Measurements from ENCODE around the gene CHCHD6.

CHCHD6 gene, protein sequence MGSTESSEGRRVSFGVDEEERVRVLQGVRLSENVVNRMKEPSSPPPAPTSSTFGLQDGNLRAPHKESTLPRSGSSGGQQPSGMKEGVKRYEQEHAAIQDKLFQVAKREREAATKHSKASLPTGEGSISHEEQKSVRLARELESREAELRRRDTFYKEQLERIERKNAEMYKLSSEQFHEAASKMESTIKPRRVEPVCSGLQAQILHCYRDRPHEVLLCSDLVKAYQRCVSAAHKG

DNA sequence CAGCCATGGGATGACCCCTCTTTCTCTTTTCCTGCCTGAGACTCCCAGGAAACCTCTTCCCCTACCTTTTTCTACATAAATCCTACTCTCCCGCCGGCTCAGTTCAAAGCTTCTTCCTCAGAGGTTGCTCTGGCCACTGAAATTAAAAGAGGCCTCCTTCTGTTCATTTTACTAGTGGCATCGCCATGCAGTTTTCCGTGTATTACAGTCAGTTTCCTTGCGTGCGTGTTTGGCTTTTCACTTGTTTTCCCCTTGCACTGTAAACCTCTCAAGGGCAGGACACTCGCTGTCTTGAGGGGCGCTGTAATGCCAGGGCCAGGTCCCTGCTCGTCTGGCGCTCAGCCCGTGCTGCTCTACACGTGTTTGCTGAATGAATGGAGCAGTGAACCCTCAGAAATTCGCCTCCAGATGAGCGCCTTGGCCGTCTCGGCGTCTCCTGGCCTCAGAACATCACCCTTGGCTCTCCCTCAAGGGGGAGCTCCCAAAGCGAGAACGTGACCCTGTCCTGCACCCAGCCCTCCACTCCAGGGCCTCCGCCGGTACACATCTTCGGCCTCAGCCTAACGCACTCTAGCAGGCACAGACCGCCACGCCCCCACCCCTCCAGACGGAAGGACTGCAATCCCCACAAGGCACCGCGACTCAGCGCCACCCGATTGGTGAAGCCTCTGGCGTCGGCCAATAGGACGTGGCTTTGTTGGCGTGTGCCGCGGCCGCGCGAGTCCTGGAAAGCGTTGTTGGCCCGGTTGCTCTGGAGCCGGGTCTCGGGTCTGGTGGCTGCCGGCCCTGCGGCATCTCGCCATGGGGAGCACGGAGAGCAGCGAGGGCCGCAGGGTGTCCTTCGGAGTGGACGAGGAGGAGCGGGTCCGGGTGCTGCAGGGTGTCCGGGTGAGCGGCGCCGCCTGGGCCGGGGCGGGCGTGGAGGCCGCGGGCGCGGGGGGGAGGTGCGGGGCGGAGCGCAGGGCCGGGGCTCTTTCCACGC, at the start of gene CHCHD6:
Gene CHCHD6 (plus strand): TSS at position 729 of the 982 bp plus-strand sequence. CDS start 73 bp downstream, at position 802.
- DNase-seq = peak; percentile 90 to 94

DNA sequence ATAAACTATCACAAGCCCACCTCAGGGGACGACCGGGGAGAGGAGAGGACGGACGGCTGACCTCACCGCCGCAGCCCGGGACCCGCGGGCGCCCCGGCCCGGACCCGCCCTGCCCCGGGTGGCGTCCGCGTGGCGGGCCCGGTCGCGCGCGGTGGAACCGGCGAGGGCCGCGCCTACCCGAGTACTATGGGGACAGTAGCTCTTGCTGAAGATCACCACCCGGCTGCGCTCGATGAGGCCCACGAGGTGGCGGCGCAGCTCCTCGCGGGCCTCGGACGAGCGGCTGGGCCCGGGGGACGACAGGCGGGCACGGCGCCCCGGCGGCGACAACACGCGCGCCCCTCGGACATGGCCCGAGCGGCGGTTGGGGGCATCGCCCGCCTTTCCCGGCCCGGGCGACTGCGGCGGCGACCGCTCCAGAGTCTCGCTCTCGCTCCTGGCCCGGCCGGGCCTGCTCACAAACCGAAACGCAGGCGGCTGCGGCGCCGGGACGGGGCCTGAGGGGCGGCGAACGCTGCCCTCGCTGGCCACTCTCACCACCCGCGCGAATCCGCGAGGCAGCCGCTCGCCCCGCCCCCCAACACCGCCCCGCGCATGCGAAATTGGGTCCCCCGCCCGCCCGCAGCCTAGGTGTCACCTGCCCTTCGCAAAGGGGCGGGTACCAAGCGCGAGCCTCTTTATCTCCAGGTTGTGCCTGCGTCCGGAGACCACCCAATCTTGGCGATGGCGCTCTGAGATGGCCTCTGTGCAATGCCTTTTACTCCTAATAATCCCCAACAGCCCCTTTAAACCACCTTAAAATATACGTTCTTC, 49.3 kb upstream of the CHCHD6 start, which contains the start of gene TXNRD3:
Gene TXNRD3 (minus strand): TSS at position 554 of the 813 bp plus-strand sequence.
- DNase-seq = peak; percentile 38 to 63

GRCh38 chr3:126655887-126656286, 48.2 kb upstream of the CHCHD6 start:
- no peak for DNase-seq

- no peak for DNase-seq
Observed at GRCh38 chr3:126656371-126657134, 47.5 kb upstream of the CHCHD6 start.

DNA sequence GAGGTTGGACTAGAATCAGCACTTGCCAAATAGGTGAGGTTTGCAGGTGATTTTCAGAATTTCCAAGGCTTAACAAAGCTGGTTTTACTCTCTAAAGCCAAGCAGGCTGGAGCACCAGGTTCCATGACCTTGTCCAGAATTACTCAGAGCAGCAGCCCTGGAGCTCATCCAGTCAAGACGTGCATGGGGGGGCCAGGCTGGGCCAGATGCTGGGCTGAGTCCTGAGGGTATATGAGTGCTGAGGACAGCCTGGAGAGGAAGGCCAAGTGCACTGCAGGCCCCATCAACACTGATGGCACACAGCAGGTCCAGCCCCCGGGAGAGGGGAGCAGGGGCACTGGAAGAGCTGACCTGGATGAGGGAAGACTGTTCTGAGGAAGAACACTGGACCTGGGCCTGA, 46.1 kb upstream of the CHCHD6 start:
- DNase-seq = no peak

DNA sequence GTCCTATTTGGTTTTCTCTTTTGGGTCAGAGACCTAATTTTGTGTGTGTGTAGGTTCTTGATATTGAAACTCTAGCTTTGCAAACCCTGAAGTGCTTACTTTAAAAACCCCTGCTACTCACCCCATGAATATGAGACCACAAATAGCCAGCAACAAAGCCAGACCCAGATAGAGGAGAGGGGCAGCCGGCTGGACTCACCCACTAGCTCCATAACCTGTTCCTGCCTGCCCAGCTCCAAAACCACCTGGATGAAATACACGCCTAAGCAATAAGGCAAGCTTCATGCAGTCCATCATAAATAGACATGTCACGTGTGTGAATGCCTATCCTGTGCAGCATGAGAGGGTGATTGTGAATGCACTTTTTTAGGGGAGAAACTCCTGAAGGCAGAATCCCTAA, 45.5 kb upstream of the CHCHD6 start:
- DNase-seq = no peak

DNA sequence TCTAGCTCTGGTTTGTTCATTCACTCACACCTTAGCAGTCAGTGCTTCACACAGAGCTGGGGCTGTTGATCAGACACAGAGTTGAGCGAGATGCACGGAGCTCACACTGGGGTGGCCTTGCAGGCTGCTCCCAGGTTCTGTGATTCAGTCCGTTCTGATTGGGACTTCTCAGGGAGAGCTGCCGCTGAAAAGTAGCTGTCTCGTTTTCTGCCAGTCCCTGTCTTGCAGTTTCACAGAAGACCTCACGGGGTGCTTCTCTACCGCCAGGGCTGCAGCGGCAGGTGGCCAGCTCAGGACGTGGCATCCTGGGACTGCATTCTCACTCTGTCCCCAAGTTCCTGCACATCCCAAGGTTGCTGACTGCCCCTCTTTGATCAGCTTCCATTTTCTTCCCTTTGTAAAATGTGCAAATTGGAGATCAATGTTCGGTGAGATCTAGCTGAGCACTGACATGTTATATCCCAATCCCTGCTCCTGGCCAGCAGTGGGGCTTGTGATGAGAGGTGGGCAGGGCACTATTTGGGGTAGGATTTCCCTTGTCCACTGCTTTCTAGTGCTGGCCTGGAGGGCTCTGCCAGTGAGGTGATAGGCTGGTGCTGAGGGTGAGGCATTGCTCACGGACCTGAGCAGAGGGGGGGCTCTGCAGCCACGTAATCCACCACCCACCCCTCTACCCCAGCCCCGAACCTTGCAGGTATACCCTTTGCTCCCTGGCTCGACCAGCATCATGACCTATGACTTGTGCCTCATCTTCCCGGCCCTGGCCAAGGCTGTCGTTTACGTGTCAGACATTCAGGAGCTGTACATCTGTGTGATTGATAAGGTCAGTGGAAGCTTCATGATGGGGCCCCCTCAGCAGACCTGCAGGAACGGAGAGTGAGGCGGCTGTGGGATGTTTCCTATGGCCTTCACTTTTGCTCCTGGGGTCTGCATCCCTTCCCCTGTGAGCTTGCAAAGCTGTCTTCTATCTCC, 43.8 kb upstream of the CHCHD6 start:
- no peak for DNase-seq

DNA sequence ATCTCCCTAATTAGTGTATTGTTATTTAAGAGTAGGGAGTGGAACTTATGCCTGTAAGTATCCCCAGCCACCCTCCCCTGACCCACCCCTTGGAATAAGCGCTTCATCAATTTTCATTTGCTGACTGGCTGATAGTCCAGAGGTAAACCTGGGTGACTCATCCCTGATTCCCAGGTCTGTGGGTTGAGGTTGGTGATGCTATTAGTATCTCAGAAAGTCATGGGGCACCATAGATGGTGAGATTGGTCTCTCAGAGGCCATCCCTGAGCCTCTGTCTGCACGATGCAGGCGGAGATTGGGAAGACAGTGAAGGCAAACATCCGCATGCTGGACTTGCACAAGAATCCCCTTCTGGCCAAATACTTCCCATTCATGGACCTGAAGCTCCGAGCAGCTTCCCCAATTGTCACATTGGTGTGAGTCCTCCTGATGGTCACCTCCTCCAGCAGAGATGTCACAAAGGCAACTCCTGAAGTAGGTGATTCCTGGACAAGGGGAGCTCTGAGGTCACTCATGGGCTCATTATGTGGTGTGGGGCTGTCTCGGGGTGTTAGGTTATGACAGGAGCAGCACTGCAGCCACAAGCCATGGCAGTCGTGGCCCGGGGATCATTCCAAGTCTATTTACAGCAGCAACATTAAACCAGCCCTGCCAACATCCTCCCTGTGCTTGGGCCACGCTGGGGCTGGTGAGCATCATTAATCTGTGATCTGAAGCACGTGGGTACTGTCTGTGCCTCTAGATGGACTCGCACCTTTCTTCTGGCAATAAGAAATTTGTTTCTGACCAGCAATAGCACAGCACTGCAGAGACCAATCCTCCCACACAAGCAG, 42.3 kb upstream of the CHCHD6 start:
- DNase-seq = no peak

DNA sequence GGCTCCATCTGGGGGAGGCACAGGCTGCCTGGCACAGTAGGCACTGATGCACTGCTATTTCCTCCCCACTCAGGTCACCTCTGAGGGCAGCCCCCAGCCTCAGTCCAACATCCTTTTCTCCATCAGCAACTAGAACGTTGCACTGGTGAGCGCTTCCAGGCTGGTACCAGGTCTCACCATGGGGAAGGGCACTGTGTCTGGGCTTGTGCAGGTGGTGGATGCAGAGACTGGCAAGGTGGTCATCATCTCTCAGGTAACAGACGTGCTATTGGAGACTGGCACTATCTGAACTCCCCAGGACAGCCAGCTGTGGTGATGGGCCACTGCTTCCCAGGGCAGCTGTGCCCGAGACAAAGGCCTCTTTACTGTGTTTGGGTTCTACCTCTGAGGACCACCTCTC, 40.8 kb upstream of the CHCHD6 start:
- DNase-seq = no peak

- DNase-seq = no peak
Observed at GRCh38 chr3:126663750-126664149, 40.3 kb upstream of the CHCHD6 start.

DNA sequence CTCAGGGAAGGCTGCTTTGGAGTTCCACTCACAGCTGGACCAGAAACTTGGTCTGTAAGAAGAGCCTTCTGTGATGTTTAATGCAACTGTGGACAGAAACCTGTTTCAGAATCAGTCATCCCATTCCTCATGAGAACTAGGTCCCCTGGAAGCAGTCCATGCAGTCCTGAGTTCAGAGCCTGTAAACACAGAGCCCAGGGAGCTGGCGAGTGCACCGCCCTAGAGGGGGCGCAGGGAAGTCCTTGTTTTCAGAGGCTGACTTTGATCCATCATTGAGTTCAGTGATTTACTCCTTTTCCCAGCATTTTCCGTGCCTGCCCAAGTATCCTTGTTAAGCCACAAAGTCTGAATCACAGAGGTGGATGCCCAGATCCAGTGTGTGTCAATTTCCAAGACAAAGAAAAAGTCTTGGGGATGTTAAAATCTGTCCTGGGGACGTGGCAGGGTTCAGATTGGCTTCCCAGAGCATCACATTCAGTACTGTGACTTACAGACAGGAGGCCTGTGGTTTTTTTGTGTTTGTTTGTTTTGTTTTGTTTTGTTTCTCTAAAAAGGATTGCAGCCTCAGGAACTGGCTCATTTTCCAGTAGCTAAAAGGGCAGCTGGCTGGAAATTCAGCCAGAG, 39.3 kb upstream of the CHCHD6 start:
- DNase-seq = no peak

DNA sequence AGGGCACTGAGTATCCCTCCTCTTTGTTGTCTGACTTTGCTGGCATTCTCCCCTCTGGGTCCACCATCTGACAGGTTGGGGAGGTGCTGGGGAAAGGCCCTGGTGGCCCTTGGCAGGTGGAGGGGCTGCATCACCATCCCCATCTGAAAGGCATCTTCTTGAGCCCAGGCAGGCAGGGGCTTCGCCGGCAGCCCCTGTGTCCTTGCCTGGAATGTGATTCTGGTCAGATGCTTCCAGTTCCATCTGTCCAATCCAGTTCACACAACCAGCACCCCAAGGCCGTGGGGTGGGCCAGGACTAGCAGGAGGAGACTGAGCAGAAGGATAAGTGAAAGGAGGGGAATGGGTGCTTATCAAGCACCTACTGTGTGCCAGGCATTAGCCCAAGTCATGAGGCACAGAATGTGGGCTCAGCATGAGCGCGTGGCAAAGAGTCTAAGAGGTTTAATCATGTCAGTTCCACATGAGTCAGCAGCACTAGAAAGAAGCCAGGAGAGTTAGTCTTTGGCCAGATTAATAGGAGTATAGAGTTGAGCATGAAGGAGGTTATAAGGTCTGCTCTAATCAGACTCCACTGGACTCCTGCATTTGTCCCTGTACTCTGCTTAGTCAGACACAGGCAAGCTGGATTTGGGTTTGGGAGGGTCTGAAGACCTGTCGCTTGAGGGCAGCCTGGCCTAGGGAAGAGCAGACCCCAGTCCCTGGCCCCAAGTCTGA, 38.7 kb upstream of the CHCHD6 start:
- DNase-seq = no peak

GRCh38 chr3:126665959-126666657, 37.9 kb upstream of the CHCHD6 start:
- DNase-seq = no peak

- DNase-seq = no peak
Observed at GRCh38 chr3:126666658-126667528, 37.1 kb upstream of the CHCHD6 start.

DNA sequence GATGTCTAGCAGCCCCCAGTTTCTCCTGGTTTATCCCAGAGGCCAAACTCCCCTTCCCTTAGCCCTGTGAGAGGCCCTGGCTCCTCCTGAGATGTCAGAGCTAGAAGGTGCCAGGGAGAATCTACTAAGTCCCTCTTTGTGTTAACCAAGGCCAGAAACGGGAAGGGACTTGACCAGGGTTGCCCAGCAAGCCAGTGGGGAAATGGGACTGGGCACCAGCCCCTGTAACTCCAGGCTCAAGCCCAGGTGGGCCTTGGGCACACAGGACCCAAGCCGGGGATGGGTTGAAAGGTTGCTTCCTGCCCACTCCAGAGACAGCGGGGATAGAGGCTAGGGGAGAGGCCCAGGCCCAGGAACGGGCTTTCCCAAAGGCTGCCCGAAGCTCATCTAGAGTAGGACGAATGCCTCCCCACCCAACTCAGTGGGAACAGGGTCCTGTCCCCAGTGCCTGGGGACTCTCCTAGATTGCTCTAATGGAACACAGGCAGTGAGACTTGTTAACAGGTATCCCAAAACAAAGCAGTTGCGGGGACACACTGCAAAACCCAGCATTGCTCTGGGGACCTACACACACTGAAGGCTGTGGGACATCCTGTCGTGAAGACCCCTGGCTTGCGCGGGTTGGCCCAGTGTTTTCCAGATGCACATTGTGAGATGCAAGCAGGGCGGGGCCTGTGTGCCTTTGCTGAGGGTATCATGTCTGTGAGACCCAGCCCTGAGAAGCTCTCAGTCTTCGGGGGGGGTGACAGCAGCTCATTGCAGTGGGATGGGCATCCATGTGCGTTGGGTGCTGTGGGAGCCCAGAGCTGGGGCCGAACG, 36.2 kb upstream of the CHCHD6 start:
- no peak for DNase-seq
